WERI-Rb-1 (cell line): ENCODE results near the gene SEMA3B.
"Not testable (repeated sequence)": the region's sequence is repeated elsewhere in the genome, so short reads cannot be mapped to it uniquely, and the experiment has no call there.

ENCODE experiments used
- DNase-seq: peaks from one replicate; pipeline ENCODE4 v3.0.0-alpha.2; 2020
- H3K27ac ChIP-seq: fragments of 250-450 bp; sonication (Bioruptor Pico); 2 replicates; pipeline ENCODE4 v1.5.1; 2020; ENCODE audit warnings: mild to moderate bottlenecking, moderate library complexity
- H3K27me3 ChIP-seq: fragments of 250-450 bp; sonication (Bioruptor Pico); 2 replicates; pipeline ENCODE4 v1.5.1; 2021; ENCODE audit warnings: mild to moderate bottlenecking, low read depth, moderate library complexity; ENCODE audit not compliant: insufficient read depth, severe bottlenecking
- H3K36me3 ChIP-seq: fragments of 250-450 bp; sonication (Bioruptor Pico); 2 replicates; pipeline ENCODE4 v1.5.1; 2020; ENCODE audit warnings: mild to moderate bottlenecking, moderate library complexity
- H3K4me3 ChIP-seq: 2 replicates; pipeline ENCODE4 v1.5.1; 2011; ENCODE audit warnings: low read depth, mild to moderate bottlenecking, control low read depth, low read length
- H3K9me3 ChIP-seq: fragments of 250-450 bp; sonication (Bioruptor Pico); 2 replicates; pipeline ENCODE4 v1.5.1; 2021; ENCODE audit warnings: mild to moderate bottlenecking, moderate library complexity; ENCODE audit not compliant: severe bottlenecking
- TF ChIP-seq, protein P1 (sequence below): IDR thresholded peaks from 2 replicates; pipeline ENCODE4 v1.5.1; 2011; ENCODE audit warnings: low read depth, mild to moderate bottlenecking, control low read depth, inconsistent platforms, low read length

SEMA3B gene

DNA sequence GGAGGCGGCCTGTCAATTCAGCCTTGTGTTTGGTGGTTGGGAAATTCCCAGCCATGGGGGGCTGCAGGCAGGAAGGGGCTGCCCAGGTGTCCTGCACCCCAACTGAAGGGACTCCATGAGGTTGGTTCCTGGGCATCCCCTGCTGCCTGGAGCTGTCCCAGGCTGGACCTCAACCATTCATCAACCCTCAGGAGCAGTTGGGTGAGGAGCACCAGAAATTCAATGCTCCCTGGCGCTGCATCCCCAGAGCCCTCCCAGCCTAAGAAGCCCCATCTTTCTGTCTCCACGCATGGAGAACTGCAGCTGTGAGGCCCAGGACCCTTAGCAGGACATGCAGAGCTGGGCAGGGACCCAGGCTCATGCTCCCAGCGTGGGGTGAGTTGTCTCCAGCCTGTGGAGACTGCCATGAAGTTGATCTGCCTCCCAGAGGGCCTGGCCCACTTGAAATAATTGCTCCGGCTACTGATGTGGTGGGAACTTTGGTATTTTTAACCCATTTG lies 8.0 kb upstream of the SEMA3B start:
- no peak for DNase-seq
- peaks cover 25% of the 10 kb centered on the region for H3K36me3 ChIP-seq
- peak overlapping the region; percentile 64 for H3K4me3 ChIP-seq
- H3K9me3 ChIP-seq = no peaks in the 10 kb centered on the region
- no peaks in the 10 kb centered on the region for H3K27me3 ChIP-seq
- H3K27ac ChIP-seq = peak overlapping the region; percentile 99
- TF ChIP-seq, protein P1, sequence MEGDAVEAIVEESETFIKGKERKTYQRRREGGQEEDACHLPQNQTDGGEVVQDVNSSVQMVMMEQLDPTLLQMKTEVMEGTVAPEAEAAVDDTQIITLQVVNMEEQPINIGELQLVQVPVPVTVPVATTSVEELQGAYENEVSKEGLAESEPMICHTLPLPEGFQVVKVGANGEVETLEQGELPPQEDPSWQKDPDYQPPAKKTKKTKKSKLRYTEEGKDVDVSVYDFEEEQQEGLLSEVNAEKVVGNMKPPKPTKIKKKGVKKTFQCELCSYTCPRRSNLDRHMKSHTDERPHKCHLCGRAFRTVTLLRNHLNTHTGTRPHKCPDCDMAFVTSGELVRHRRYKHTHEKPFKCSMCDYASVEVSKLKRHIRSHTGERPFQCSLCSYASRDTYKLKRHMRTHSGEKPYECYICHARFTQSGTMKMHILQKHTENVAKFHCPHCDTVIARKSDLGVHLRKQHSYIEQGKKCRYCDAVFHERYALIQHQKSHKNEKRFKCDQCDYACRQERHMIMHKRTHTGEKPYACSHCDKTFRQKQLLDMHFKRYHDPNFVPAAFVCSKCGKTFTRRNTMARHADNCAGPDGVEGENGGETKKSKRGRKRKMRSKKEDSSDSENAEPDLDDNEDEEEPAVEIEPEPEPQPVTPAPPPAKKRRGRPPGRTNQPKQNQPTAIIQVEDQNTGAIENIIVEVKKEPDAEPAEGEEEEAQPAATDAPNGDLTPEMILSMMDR = no peak

GRCh38 chr3:50261505-50261904 lies 7.4 kb upstream of the SEMA3B start:
- Histone ChIP-seq H3K4me3 (no peak overlapping the region), H3K36me3 (peaks cover 20% of the 10 kb centered on the region), H3K27me3 (no peaks in the 10 kb centered on the region), H3K9me3 (no peaks in the 10 kb centered on the region), H3K27ac (peak overlapping the region; percentile 99; the same call in 1 of the 2 replicates)
- DNase-seq = no peak
- TF ChIP-seq, protein P1 = no peak

GRCh38 chr3:50262200-50262599 lies 6.7 kb upstream of the SEMA3B start:
- H3K9me3 ChIP-seq, DNase-seq, H3K4me3 ChIP-seq, H3K27me3 ChIP-seq, H3K27ac ChIP-seq: not testable (repeated sequence)
- peaks cover 13% of the 10 kb centered on the region for H3K36me3 ChIP-seq

GRCh38 chr3:50262778-50263177 lies 6.2 kb upstream of the SEMA3B start:
- no peak overlapping the region for H3K4me3 ChIP-seq
- no peak overlapping the region for H3K27ac ChIP-seq
- no peaks in the 10 kb centered on the region for H3K27me3 ChIP-seq
- no peak for DNase-seq
- TF ChIP-seq, protein P1 = no peak
- no peaks in the 10 kb centered on the region for H3K9me3 ChIP-seq
- peaks cover 10% of the 10 kb centered on the region for H3K36me3 ChIP-seq

DNA sequence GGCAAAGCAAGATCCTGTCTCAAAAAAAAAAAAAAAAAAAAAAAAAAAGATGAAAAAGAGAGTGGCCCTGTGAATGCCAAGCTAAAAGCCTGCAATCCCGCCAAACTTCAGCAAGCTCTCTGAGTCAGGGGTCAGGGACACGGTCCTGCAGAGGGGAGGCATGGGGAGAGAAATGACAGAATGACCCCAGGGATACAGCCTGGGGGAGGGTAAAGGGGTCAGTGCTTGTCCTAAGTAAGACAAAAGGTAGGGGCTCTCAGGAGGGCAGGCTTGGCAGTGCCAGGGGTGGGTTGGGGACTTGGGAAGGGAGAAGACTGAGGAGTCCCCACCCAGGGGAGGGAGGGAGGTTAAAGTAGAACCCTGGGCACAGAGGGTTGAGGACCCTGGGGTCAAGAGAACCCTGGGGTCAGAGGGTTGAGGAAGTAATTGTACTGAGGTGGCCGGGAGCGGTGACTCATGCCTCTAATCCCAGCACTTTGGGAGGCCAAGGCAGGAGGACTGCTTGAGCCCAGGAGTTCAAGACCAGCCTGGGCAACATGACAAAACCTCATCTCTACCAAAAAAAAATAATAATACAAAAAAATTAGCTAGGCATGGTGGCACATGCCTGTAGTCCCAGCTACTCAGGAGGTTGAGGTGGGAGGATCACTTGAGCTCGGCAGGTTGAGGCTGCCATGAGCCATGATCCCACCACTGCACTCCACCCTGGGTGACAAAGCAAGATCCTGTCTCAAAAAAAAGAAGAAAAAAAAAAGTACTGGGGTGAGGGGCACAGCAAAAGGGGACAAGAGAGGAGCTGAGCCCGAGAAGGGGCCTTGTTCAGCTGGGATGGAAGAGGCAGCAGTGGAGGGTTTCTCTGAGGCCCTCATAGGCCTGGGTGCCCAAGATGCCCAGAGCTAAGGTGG lies 5.2 kb upstream of the SEMA3B start:
- Histone ChIP-seq H3K36me3 (peaks cover 3% of the 10 kb centered on the region), H3K9me3 (no peaks in the 10 kb centered on the region), H3K27ac (no peak overlapping the region; the same call in 1 of the 2 replicates), H3K4me3 (no peak overlapping the region), H3K27me3 (no peaks in the 10 kb centered on the region)
- TF ChIP-seq, protein P1 = no peak
- no peak for DNase-seq

DNA sequence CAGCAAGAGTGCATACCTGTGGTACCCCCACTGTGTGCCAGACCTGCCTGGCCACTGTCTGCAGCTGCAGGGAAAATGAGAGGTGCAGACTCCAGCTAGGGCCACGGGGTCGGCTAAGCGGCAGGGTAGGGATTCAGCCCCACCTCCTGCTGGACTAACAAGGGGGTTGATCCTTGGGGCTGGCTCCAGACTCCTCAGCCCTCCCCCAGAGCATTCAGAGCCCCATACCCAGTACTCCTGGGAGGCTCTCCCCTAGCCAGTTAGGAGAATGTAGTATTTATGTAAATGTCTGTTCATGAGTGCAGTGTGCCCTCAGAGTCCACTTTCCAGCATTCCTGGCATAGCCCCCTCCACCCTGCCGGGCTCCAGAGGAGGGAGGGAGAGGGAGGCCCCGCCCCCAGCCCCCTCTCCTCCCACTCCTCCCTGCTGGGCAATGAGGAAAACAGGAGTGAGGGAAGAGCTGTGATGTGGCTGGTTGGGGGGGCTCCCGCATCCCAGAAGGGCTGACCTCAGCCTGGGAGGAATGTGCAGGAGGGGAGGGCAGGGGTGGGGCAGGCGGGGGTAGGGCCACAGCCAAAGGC lies 4.5 kb upstream of the SEMA3B start:
- Histone ChIP-seq H3K36me3 (peaks cover 3% of the 10 kb centered on the region), H3K27ac (no peak overlapping the region; the same call in 1 of the 2 replicates), H3K27me3 (no peaks in the 10 kb centered on the region), H3K4me3 (no peak overlapping the region; the same call in 1 of the 2 replicates), H3K9me3 (no peaks in the 10 kb centered on the region)
- TF ChIP-seq, protein P1 = no peak
- DNase-seq = peak; percentile 76
